Brain microvascular endothelial cell (primary cell): ENCODE measurements around the gene OSBP2.

Experiments used
- DNase-seq: peaks from one replicate; pipeline ENCODE4 v3.0.0-alpha.2; 2020
- H3K27ac ChIP-seq: fragments of 250-450 bp; sonication (Bioruptor Pico); 2 replicates; pipeline ENCODE4 v1.5.1; 2020; ENCODE audit warnings: mild to moderate bottlenecking, moderate library complexity
- H3K27me3 ChIP-seq: fragments of 250-450 bp; sonication (Bioruptor Pico); replicated peaks from 2 replicates; pipeline ENCODE4 v1.5.1; 2020; ENCODE audit warnings: mild to moderate bottlenecking
- H3K36me3 ChIP-seq: fragments of 250-450 bp; sonication (Bioruptor Pico); replicated peaks from 2 replicates; pipeline ENCODE4 v1.5.1; 2020; ENCODE audit warnings: mild to moderate bottlenecking
- H3K4me3 ChIP-seq: 2 replicates; pipeline ENCODE4 v1.5.1; 2011; ENCODE audit warnings: low read depth, mild to moderate bottlenecking, control low read depth, low read length, moderate library complexity
- CTCF ChIP-seq: IDR thresholded peaks from 2 replicates; pipeline ENCODE4 v1.5.1; 2011; ENCODE audit warnings: low read depth, mild to moderate bottlenecking, moderate library complexity, low read length, control low read depth, inconsistent platforms; ENCODE audit errors: missing control alignments
- in situ Hi-C: cut with HindIII; loops from 2 replicates; pipeline ENCODE4 v1.10.0; 2017; ENCODE audit warnings: low sequenced_read_pairs, low pct_ligation_motif_present

OSBP2 gene

DNA sequence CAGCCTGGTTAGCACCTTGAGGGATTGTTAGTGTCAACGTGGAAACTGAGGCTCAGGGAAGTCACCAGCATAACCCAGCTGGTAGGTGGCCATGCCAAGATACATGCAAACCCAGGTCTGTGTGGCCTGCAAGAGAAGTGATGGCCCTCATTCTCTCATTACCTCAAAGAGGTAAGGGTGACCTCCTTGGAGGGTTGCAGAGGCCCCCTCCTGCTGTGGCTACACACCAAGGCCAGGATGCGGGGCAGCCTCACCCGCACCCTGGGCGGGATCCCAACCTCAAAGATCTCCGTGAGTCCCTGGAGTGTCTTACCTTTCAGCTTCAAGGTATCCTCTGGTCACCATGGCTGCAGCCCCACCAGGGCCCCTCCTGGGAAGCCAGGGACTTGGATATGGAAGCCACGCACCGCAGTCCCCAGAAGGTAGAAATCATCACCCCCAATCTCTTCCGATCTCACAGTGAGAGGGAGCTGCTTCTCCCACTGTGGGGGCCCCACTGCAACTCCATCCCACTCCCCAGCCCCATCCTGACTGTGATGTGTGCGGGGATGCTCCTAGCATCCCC is 178.5 kb downstream of the OSBP2 start:
- TF ChIP-seq CTCF = no peak
- no peak overlapping the region for H3K4me3 ChIP-seq
- in situ Hi-C loops = no loop called here
- H3K27ac ChIP-seq = no peak overlapping the region
- H3K36me3 ChIP-seq = no peaks in the 10 kb centered on the region
- no peak for DNase-seq
- no peaks in the 10 kb centered on the region for H3K27me3 ChIP-seq

DNA sequence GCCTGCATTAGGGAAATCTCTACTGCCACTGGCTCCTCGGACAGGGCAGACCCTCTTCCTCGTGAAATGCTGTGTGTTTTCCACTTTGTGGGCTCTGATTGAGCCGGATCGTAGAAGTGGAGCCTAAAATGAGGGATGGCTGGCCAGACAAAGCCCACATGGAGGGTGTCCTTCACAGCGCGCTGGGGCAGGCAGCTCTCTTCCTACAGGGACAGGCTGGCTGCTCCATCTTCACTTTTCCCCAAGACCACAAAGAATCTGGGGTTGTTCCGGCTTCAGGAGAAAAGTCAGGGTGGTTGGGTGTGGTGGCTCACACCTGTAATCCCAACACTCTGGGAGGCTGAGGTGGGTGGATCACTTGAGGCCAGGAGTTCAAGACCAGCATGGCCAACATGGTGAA is 179.0 kb downstream of the OSBP2 start:
- no peaks in the 10 kb centered on the region for H3K36me3 ChIP-seq
- no peak for DNase-seq
- H3K27me3 ChIP-seq = no peaks in the 10 kb centered on the region
- in situ Hi-C loops = no loop called here
- no peak for TF ChIP-seq CTCF
- no peak overlapping the region for H3K27ac ChIP-seq
- H3K4me3 ChIP-seq = no peak overlapping the region

- no peaks in the 10 kb centered on the region for H3K27me3 ChIP-seq
- H3K4me3 ChIP-seq = no peak overlapping the region
- TF ChIP-seq CTCF = no peak
- H3K36me3 ChIP-seq = no peaks in the 10 kb centered on the region
- in situ Hi-C loops = no loop called here
- no peak overlapping the region for H3K27ac ChIP-seq
- DNase-seq = no peak
These were observed 180.0 kb downstream of the OSBP2 start for GRCh38 chr22:30874431-30875370.

DNA sequence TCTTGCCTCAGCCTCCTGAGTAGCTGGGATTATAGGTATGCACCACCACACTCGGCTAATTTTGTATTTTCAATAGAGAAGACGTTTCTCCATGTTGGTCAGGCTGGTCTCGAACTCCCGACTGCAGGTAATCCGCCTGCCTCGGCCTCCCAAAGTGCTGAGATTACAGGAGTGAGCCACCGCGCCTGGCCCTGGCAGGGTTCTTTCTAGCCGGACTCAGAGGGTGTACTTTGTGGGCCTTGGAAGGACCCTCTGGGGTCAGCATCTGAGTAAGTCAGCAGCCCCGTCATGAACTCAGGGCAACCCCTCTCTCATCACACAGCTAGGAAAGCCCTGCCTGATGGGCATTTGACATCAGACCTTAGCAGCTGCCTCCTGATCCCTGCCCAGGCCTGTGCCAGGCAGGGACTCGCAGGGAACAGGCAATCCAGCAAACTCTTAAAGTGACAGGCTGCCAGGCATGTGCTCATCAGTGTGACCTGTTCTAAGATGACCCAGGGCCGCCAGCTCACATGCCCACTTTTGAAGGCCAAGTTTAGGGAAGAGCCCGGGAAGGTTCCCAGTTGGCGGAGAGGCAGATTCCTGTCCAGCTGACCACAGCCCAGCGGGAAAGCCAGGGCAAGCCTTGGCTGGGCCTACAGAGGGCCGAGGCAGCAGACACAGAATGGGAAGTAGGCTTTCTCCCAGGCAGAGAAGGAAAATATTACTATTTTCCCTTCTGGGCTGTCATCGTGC is 181.0 kb downstream of the OSBP2 start:
- no peak for DNase-seq
- Histone ChIP-seq H3K4me3 (no peak overlapping the region), H3K27me3 (no peaks in the 10 kb centered on the region), H3K36me3 (no peaks in the 10 kb centered on the region), H3K27ac (no peak overlapping the region)
- in situ Hi-C loops = no loop called here
- no peak for TF ChIP-seq CTCF

DNA sequence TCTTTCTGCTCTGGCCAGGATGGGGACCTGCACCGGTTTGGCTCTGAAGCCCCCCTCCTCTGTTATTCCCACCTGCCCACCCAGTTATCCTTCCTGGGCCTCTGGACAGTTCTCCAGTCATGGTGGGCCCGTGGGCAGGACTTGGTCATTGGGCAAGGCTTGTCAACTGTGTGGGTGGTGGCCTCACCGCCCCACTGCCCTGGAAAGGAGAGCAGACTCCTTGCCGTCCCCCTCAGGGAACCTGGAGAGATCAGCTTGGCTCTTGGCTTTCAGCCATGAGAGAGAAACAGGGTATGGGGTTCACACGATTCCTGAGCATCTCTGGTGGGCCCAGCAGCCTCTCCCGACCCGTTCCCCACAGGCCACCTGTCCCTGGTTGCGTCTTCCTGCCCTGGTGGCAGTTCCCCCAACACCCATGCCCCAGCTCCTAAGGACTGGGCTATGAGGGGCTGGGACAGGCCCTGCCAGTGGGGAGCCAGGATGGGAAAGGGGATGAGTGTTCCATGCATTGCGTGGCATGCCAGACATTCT is 181.6 kb downstream of the OSBP2 start:
- in situ Hi-C loops = no loop called here
- H3K27ac ChIP-seq = no peak overlapping the region
- H3K4me3 ChIP-seq = no peak overlapping the region
- TF ChIP-seq CTCF = no peak
- no peaks in the 10 kb centered on the region for H3K36me3 ChIP-seq
- no peak for DNase-seq
- H3K27me3 ChIP-seq = no peaks in the 10 kb centered on the region
